ENCODE measurements around the gene NIT2. TPM values are rescaled to one million over a fixed set of nuclear protein-coding genes. Genes with fewer than 3 reads are reported as not detected.
"Not testable (repeated sequence)": the region's sequence is repeated elsewhere in the genome, so short reads cannot be mapped to it uniquely, and the experiment has no call there.

Gene NIT2
- total and polyA plus RNA-seq, 10 of the 15 experiments (the other 5 are each of a cell fraction or from before 2014, with no cell fraction given) = 49.3 to 215 (median 76.4) TPM

GRCh38 chr3:100327377-100327776 is 7.2 kb upstream of the NIT2 start:
- WGBS (ENCODE audit: insufficient coverage, insufficient replicate concordance, low lambda C conversion rate, missing lambda C conversion rate) = 95% methylated on average over 5 of the region's 5 CpGs
- BruUV-seq (replicated peaks); in situ Hi-C loops (cut with MboI): not testable (repeated sequence)

DNA sequence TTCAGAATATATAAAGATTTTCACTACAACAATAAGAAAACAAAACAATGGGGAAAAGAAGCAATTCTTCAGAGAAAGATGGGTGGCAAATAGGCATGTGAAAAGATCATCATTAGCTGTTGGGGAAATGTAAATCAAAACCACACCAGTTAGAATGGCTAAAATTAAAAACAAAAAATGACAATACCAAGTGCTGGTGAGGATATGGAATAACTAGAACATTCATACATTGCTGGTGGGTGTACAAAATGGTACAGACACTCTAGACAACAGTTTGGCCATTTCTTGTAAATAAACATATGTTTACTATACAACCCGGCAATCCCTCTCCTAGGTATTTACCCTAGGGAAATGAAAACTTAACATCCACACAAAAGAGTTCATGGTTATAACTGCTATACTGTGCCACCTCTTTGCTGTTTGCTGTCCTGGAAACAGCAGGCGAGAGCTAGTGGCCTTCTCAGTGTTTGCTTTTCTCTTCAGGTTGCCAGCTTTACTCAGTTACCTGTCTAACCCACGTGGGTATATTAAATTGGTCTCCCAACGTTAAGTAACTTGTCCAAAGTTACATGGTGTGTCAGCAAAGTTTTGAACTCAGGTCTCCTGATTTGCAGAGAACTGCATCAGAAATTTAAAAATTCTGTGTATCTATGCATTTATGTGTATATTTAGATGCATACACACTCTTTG is 4.6 kb upstream of the NIT2 start:
- Histone ChIP-seq H3K9ac (ENCODE audit: control insufficient read depth, insufficient read depth, low read length) (no peak overlapping the region), H3K79me2 (ENCODE audit: control insufficient read depth, insufficient read depth, low read length) (peaks cover 3% of the 10 kb centered on the region), H3K27ac (ENCODE audit: control insufficient read depth, insufficient read depth) (no peak overlapping the region), H3K4me2 (ENCODE audit: control insufficient read depth, insufficient read depth) (no peak overlapping the region), H2AFZ (ENCODE audit: control insufficient read depth, low read depth, low read length) (no peak overlapping the region), H3K36me3 (ENCODE audit: control insufficient read depth in 2 of 2, insufficient read depth in 2 of 2, low read length in 1 of 2) (no peaks in the 10 kb centered on the region; a peak in 1 of 4 replicates), H3K9me3 (replicated peaks; ENCODE audit: control insufficient read depth, insufficient read depth, low read length) (no peaks in the 10 kb centered on the region), H3K4me1 (ENCODE audit: control insufficient read depth, insufficient read depth, low read length) (peaks cover 4% of the 10 kb centered on the region), H3K27me3 (replicated peaks in 1 of 2; ENCODE audit: control insufficient read depth in 2 of 2, insufficient read depth in 2 of 2, low read length in 1 of 2) (no peaks in the 10 kb centered on the region), H3K4me3 (no peak overlapping the region), H4K20me1 (ENCODE audit: control insufficient read depth, insufficient read depth) (no peaks in the 10 kb centered on the region)
- FAIRE-seq (no peak), DNase-seq (ENCODE audit: low read depth, low spot score) (no peak), ATAC-seq (no peak)
- ChIA-PET RAD21 (ENCODE audit: unreplicated experiment) (no interaction called here), CTCF (interaction anchor here (0.6 to 4.5 kb wide), 3 partner anchors 9 to 1215 kb away, joined by 3 to 21 read pairs (median 4); no protein-coding TSS in a partner anchor), POLR2A (no interaction called here), SMC1A (ENCODE audit: uncharacterized antibody, unreplicated experiment) (no interaction called here)
- in situ Hi-C loops (cut with MboI) = no loop called here
- 76% methylated on average over 4 of the region's 4 CpGs for WGBS (ENCODE audit: insufficient coverage, insufficient replicate concordance, low lambda C conversion rate, missing lambda C conversion rate)
- BruUV-seq (replicated peaks) = no TSS peak
- intact Hi-C loops (cut with micrococcal nuclease; ENCODE audit: unreplicated experiment) = no loop called here
- no peak for TF ChIP-seq NR2C2 (IDR thresholded peaks at IDR 0.05; ENCODE audit: borderline replicate concordance, control insufficient read depth, insufficient read length, low read depth)
- no peak for TF ChIP-seq FOXK2 (IDR thresholded peaks at IDR 0.05)
- no peak for TF ChIP-seq SMAD1 (IDR thresholded peaks at IDR 0.05; ENCODE audit: low read depth, partially characterized antibody)
- TF ChIP-seq ZBTB40 (IDR thresholded peaks at IDR 0.05; ENCODE audit: borderline replicate concordance) = no peak
- TF ChIP-seq HCFC1 (IDR thresholded peaks at IDR 0.05; ENCODE audit: low read length) = no peak
- no peak for TF ChIP-seq SMARCA5 (IDR thresholded peaks at IDR 0.05)
- TF ChIP-seq POLR2A (IDR thresholded peaks at IDR 0.05; ENCODE audit: low read depth, low read length) = no peak
- TF ChIP-seq ZNF217 (IDR thresholded peaks at IDR 0.05) = no peak
- TF ChIP-seq SUZ12 (IDR thresholded peaks at IDR 0.05; ENCODE audit: unreplicated experiment) = no peak
- TF ChIP-seq, protein P1, sequence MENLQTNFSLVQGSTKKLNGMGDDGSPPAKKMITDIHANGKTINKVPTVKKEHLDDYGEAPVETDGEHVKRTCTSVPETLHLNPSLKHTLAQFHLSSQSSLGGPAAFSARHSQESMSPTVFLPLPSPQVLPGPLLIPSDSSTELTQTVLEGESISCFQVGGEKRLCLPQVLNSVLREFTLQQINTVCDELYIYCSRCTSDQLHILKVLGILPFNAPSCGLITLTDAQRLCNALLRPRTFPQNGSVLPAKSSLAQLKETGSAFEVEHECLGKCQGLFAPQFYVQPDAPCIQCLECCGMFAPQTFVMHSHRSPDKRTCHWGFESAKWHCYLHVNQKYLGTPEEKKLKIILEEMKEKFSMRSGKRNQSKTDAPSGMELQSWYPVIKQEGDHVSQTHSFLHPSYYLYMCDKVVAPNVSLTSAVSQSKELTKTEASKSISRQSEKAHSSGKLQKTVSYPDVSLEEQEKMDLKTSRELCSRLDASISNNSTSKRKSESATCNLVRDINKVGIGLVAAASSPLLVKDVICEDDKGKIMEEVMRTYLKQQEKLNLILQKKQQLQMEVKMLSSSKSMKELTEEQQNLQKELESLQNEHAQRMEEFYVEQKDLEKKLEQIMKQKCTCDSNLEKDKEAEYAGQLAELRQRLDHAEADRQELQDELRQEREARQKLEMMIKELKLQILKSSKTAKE (IDR thresholded peaks at IDR 0.05; ENCODE audit: low read depth, poor library complexity, severe bottlenecking) = no peak
- TF ChIP-seq TCF7 (IDR thresholded peaks at IDR 0.05; ENCODE audit: borderline replicate concordance) = no peak

More at GRCh38 chr3:100327377-100327776, 7.2 kb upstream of the NIT2 start:
- POLR2A ChIA-PET; H3K27me3 ChIP-seq (replicated peaks in 1 of 2; ENCODE audit: control insufficient read depth in 2 of 2, insufficient read depth in 2 of 2, low read length in 1 of 2); H3K36me3 ChIP-seq (ENCODE audit: control insufficient read depth in 2 of 2, insufficient read depth in 2 of 2, low read length in 1 of 2); H4K20me1 ChIP-seq (ENCODE audit: control insufficient read depth, insufficient read depth); FAIRE-seq; intact Hi-C loops (cut with micrococcal nuclease; ENCODE audit: unreplicated experiment); RAD21 ChIA-PET (ENCODE audit: unreplicated experiment); H3K4me3 ChIP-seq; ATAC-seq; H3K4me1 ChIP-seq (ENCODE audit: control insufficient read depth, insufficient read depth, low read length); H3K9ac ChIP-seq (ENCODE audit: control insufficient read depth, insufficient read depth, low read length); H3K4me2 ChIP-seq (ENCODE audit: control insufficient read depth, insufficient read depth); H3K9me3 ChIP-seq (replicated peaks; ENCODE audit: control insufficient read depth, insufficient read depth, low read length); H2AFZ ChIP-seq (ENCODE audit: control insufficient read depth, low read depth, low read length); H3K79me2 ChIP-seq (ENCODE audit: control insufficient read depth, insufficient read depth, low read length); DNase-seq (ENCODE audit: low read depth, low spot score); H3K27ac ChIP-seq (ENCODE audit: control insufficient read depth, insufficient read depth): not testable (repeated sequence)
- ChIA-PET SMC1A (ENCODE audit: uncharacterized antibody, unreplicated experiment) (interaction anchor here (0.8 kb wide), 1 partner anchor 8 kb away, joined by 3 read pairs; no protein-coding TSS in a partner anchor), CTCF (interaction anchor here (0.5 to 1.6 kb wide), 4 partner anchors 10 to 496 kb away, joined by 3 to 4 read pairs (median 4); no protein-coding TSS in a partner anchor)
